Gastrocnemius medialis (tissue), 4 donors: Measurements from ENCODE around the gene ABCB10.

Experiments
- POLR2A ChIP-seq, 2 donors: fragments of 450-650 bp; IDR thresholded peaks; one replicate each; pipeline ENCODE4 v1.6.1; 2017; ENCODE audit warnings: antibody characterized with exemption in 2 of 2, mild to moderate bottlenecking in 2 of 2, moderate library complexity in 2 of 2
- TF ChIP-seq, protein P1 (sequence below), 5 experiments: fragments of 450-650 bp in 3 of 5; fragments of 200-600 bp in 2 of 5; sonication (generic) in 2 of 5; IDR thresholded peaks in 4 of 5; conservative IDR thresholded peaks in 1 of 5; 1 replicate in 4 of 5; 2 replicates in 1 of 5; pipeline ENCODE4 v1.5.1; 2016 to 2019; ENCODE audit warnings: antibody characterized with exemption in 5 of 5, mild to moderate bottlenecking in 3 of 5, moderate library complexity in 3 of 5

DNA sequence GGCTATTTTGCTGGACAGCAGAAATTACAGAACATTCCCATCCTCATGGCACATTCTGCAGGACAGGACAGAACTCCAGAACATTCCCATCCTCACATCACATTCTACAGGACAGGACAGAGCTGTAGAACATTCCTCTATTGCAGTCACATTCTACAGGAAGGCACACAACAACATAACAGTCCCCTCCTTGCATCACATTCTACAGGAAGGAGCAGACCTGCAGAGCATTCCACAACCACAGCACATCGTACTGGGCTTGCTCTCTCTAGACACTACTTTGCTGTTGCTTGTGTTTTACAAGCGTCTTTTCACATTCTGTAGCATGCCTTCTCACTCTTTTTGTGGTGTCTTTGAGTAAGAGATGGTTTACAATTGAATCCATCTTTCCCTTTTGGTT, 26.8 kb upstream of the ABCB10 start:
- TF ChIP-seq, protein P1, sequence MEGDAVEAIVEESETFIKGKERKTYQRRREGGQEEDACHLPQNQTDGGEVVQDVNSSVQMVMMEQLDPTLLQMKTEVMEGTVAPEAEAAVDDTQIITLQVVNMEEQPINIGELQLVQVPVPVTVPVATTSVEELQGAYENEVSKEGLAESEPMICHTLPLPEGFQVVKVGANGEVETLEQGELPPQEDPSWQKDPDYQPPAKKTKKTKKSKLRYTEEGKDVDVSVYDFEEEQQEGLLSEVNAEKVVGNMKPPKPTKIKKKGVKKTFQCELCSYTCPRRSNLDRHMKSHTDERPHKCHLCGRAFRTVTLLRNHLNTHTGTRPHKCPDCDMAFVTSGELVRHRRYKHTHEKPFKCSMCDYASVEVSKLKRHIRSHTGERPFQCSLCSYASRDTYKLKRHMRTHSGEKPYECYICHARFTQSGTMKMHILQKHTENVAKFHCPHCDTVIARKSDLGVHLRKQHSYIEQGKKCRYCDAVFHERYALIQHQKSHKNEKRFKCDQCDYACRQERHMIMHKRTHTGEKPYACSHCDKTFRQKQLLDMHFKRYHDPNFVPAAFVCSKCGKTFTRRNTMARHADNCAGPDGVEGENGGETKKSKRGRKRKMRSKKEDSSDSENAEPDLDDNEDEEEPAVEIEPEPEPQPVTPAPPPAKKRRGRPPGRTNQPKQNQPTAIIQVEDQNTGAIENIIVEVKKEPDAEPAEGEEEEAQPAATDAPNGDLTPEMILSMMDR (IDR thresholded peaks at IDR 0.05 in 4 of 5, conservative IDR thresholded peaks at IDR 0.05 in 1 of 5) = no peak
- TF ChIP-seq POLR2A (IDR thresholded peaks at IDR 0.05) = no peak
